GM21825 (cell line): ENCODE data around the gene SYNCRIP.
"Not testable (repeated sequence)": the region's sequence is repeated elsewhere in the genome, so short reads cannot be mapped to it uniquely, and the experiment has no call there.

Source experiments
- ATAC-seq: cut with Tn5 transposase; IDR thresholded peaks from one replicate; pipeline ENCODE4 v1.9.1; 2021; ENCODE audit warnings: mild to moderate bottlenecking, moderate library complexity; ENCODE audit not compliant: unreplicated experiment

SYNCRIP gene

DNA sequence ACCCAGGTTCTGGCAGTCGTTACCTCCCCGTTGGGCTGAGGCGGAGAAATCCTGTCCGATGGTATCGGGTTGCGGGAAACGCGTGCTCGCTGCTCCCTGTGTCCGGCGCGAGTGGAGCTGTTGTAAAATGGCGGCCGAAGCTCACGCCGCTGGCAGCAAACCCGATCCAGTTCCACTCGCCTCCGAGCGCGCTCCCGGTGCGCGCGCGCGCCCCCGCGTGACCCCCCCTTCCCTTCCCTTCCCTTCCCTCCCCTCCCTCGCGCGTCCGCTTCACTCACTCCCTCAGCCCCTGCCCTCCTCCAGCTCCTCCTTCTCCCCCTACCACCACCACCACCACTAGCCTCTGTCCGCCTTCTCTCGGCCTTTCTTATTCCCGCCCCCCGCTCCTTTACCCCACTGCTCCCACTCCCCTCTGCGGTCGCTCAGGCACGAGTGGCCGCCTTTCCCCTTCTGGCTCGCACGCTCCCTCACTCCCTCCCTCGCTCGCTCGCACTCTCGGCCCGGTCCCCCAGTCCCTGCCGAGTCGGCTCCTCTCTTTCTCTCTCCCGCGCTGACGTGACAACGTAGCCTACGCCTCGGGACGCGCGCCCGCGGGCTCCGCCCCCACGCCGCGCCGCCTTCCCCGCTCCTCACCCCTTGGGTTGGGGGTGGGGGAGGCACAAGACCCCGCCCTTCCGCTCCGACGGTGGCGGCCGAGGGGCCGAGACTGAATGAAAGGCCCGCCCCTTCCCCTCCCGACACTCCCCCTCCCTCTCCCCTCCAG lies at the start of gene SYNCRIP:
Gene SYNCRIP (minus strand): TSS at position 113 of the 763 bp plus-strand sequence. CDS start 1,447 bp downstream, outside the sequence.
- ATAC-seq, result peak; percentile 72

DNA sequence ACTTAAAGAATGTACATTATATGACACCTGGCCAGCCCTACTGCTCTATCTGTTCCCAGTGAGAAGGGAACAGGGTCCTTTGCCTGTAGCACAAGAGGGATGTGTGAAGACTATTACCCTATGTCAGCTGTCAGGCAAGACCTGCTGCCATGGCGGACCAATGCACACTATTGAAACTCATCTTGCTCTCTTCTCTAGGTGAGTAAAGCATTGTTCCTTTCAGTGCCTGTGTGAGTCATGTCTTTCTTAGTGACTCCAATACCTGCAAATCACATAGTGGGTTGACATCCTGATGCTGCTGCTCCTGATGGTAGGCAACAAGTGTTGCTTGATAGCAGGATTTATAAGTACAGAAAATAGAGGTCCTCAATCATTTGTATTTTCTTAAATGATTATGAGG lies 48.8 kb upstream of the SYNCRIP start:
- ATAC-seq, result no peak

DNA sequence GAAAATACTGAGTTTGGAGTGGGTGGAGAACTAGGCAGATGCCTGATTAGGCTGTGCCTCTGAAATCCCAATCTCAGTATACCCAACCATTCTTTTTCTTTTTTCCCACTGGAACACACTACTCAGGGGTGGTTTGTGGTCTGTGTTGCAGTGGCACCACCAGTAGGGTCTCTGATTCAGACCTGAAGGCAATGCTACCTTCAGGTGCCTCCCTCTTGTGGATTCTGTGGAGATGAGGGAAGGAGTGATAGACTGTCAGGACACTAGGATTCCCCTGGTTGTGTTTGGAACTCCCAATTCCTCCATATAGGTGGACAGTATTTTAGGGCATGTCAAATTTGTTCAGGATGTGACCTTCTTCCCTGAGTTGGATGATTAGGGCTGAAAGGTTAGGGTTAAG lies 47.4 kb upstream of the SYNCRIP start:
- ATAC-seq, result no peak

DNA sequence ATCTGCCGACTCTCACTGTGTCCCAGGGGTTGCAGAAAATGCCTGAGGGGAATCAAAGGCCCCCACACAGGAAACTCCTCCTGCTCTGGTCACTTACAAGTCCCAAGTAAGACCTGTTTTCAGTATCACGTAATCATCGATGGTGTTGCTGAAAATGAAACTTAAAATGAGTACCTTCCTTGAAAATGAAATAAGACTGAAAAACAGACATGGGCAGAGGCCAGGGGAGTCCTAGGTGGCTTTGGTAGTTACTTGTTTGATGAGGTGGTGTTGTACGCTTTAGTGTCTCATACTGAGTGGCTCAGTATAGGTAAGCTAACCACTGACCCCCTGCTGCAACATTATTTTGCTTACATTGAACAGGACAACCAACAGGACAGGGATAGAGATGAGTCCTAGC lies 43.0 kb upstream of the SYNCRIP start:
- peak; percentile 81 for ATAC-seq

DNA sequence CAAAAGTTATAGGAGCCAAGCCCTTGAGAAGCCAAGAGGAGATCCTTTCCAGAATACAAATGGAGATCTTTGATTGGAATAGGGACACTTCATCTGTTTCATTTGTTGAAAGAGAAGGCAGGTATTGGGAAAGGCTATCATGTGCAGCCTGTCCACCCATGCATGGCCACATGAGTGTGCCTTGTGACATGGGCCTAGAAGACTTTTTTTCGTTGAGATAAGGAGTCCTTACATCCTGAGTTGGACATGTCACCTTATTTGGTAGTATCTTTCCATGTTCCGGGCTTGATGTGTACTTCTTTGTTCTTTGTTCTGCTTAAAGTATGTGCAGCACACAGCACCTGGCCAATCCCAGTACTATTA lies 42.1 kb upstream of the SYNCRIP start:
- ATAC-seq, result no peak

DNA sequence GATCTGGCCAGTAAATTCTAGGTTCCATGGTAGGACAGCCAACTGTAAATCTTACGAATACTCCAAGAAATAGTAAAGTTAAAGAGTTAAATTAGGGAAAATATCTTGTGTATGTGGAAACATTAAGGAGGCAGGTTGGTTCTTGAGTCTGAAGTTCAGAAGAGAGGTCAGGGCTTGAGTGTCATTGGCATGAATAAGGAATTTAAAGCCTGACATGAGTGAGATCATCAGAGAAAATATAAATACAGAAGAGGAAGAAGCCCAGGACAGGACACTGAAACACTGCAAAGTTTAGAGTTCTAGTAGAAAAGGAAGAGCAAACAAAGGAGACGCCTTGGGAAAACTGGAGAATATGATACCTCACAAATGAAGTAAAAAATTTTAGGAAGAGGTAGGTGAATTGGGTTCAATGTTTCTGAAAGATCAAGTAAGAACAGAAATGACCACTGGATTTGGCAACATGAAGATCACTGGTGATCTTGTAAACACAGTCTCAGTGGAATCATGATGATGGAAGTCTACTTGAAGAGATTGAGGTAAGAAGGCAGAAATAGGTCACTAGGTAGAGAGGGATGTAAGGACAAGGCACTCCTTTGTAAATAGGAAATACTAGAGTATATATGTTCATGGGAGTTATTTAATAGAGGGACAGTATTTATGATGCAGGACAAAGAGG lies 41.6 kb upstream of the SYNCRIP start:
- no peak for ATAC-seq

DNA sequence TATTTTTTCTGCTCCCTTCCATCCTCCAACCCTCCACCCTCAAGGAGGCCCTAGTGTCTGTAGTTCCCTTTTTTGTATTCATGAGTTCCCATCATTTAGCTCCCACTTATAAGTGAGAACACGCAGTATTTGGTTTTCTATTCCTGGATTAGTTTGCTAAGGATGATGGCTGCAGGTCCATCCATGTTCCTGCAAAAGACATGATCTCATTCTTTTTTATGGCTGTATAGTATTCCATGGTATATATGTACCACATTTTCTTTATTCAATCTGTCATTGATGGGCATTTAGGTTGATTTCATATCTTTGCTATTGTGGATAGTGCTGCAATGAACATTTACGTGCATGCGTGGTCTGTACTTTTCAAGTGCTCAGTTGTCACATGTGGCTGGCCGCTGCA lies 39.2 kb upstream of the SYNCRIP start:
- not testable (repeated sequence) for ATAC-seq

DNA sequence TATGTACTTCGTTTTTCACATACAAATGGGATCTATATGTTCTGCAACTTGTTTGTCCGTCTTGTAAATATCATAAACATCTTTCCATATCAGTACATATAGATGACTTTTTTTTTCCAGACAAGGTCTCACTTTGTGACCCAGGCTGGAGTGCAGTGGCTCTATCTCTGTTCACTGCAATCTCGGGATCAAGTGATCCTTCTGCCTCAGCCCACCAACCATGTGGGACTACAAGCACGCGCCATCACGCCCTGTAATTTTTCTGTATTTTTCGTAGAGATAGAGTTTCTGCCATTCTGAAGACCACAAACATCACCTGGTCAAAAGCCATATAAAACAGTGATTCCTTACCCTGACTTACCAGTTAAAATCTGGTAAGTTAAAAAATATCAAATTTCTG lies 37.7 kb upstream of the SYNCRIP start:
- no peak for ATAC-seq

DNA sequence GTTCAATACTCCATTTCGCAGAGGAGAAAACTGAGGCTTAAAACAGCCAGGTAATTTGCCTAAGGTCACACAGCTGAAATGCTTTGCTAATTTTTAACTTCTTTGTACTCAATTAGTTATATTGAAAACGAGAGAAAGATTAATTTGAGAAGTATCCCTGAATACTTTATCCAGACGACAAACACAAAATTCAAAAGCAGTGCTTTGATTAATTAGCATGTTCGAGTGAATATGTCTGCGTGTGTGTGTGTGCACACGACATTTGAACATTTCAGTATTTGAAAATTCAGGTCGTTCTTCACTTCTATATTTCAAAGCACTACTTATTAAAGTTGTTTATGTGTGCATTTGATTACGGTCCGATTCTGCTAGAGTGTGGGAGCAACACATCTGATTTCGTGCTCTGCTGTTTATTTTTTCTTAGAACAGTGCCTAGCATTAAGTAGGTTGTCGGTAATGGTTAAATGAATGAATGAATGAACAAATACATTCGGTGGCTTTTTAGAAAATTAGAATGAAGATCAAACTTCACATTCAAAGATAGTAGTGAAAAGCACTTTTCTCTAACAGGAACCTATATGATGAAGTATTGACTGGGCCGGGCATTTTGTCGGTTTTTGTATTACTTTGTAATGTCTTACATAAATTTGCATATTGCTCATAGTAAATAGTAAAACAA lies 36.9 kb upstream of the SYNCRIP start:
- no peak for ATAC-seq

DNA sequence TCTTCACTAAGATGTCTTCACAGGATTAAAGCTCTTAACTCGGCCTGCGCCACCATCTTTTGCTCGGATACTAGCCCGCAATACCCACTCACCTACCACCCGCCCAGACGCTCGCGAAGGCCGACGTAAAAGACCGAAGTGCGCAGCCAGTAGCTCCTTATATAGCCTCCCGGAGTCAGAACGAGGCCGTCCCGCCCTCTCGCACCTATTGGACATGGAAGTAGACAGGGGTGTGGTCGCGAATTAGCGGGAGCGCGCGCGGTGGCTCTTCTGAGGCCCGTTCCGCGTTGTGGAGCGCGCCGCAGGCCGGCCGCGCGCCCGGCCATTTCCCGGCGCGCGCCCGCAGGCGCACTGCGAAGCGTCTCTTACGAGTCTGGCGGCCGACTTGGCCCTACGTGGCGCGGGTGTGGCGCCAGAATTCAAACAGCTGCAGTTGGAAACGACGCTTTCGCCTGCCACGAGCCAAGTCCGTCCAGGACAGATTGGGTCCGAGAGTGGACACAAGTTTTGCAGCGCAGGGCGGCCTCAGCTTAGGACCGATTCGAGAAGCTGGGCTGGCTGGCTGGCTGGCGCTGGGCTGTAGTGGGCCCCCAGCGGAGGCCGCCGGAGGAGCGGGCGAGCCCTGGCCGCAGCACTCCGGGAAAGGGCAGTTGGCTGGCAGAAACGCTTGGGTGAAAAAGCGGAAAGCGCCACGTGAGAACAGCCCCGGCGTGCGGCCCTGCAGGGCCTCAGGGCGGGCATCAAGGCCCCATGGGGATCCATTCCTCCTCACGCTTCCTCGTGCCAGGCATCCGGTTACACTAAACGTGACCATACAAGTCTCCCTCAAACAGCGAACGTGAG lies 36.1 kb upstream of the SYNCRIP start:
- peak; percentile 80 for ATAC-seq

DNA sequence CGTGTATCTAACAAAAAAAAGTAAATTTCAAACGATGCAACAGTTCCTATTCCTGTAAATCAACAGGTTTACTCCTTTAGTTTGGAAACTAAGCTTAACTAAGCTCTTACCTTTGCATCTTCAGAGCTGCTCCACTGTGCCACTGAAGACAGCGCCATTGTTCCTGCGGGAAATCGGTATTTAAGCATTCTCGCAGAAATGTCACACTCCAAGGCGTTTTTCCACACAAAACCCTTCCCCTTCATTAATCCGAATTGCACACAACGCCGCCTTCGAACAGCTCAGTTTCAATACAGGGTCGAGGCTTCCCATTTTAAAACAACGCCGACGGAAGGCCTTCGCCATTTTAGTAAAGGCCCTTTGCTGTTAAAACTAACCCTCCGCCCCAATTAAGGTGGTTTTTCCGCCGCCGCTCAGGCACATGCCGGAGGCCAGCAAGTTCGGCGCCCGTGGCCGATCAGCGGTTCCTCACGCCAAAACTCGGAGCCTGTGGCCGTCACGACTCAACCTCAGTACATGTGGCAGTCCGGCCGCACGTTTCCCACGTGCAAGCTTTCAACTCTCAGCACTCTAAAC lies 35.4 kb upstream of the SYNCRIP start:
- no peak for ATAC-seq

DNA sequence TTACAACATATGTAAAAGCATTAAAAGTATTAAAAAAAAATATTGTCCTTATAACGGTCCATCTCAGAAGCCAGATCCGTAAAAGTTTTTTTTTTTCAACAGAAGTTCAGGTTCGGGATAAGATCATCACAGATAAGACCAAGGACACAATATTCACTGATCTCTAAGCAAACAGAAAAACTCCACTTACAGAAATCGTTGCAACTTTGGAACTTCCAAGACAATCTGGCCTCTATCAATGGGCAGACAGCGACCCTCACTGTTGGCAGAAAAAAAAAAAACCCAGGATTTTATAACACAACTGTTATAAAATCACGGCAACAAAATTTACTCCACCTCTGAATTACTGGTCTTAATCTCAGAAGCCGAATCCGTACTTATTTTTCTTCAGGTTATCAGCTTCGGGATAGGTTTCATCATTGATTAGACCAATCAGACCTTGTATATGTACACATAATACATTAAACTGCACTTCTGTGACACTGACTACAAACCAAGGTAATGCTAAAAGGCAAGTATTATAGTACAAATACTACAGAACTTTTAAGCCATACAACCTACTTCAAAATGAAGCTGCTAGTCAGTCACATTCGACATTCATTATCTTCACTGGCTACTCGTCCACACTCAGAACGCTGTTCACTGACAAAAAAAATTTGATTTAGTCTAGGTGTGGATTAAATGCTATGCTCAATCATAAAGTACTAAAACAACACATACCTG lies 34.7 kb upstream of the SYNCRIP start:
- no peak for ATAC-seq

DNA sequence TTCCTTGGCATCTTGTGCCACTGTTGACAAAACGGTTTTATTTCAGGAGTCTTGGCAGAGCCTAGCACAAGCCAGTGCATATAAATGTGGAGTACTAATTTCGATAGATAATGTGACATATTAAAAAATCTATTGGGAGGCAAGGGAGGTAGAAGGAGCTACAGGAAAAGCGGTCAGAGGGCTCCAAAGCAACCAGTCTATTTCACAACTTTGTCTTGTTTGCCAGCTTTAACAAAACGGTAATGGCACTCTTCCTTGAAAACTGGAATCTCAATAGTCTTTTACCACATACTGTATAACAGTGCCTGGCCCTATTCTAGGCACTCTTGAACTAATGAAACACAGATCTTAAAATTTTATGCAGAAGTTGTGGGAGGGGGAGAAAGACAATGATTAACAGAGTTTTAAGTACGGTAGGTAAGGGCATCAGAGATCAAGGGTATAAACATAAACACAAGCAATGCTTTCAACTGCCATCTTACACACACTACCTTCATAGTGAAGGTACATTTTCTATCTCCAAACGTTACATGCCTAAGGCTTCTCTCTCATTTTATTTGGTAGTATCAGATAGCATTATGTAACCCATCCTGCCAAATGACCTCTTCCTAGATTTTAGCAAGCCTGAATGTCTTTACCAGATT lies 33.5 kb upstream of the SYNCRIP start:
- no peak for ATAC-seq

DNA sequence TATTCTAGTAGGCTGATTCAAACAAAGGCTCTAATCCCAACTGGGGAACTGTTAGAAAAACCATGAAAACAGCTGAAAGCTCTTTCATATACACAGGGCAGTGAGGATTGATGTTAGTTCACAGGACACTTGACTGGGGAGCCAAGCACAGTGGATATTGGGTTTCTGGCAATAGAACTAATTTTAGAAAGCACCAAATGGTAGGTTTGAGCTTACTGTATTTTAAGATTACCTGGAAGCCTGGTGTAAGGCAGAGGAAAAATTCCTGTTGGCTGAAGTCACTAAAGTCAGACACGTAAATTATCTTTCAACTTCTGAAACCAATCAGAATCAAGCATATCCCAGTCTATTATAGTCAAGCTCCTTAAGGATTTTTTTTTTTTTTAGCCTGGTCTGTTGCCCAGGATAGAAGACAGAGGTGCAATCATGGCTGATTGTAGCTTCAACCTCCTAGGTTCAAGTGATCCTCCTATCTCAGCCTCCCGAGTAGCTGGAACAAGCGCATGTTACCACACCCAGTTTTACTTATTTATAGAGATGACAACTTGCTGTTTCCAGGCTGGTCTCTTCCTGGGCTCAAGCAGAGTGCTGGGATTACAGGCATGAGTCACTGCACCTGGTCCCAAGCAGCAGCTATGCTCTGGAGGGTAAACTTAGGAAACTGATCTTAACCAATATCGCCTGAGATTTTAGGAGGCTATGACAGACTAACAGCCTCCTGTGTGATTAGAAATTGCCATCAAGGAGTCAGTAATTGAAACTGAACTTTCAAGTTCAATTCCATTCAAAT lies 32.5 kb upstream of the SYNCRIP start:
- no peak for ATAC-seq

DNA sequence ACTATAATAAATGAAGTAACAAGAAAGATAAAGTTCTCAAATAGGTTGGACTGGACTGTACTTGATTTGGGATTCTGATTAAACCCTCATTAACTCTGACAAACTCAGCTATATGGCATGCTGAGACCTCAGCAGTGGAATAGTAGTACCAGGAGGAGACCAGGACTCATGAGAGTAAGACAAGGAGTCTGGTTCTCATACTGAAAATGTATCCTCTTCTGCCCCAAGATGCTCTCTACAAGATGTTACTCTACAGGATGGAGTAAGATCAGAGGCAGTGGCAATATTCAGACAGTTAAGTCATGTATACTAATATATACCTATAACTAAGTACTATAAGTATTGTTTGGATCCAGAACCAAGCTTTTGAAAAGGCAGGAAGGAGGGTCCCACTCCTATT lies 31.9 kb upstream of the SYNCRIP start:
- ATAC-seq, result no peak

DNA sequence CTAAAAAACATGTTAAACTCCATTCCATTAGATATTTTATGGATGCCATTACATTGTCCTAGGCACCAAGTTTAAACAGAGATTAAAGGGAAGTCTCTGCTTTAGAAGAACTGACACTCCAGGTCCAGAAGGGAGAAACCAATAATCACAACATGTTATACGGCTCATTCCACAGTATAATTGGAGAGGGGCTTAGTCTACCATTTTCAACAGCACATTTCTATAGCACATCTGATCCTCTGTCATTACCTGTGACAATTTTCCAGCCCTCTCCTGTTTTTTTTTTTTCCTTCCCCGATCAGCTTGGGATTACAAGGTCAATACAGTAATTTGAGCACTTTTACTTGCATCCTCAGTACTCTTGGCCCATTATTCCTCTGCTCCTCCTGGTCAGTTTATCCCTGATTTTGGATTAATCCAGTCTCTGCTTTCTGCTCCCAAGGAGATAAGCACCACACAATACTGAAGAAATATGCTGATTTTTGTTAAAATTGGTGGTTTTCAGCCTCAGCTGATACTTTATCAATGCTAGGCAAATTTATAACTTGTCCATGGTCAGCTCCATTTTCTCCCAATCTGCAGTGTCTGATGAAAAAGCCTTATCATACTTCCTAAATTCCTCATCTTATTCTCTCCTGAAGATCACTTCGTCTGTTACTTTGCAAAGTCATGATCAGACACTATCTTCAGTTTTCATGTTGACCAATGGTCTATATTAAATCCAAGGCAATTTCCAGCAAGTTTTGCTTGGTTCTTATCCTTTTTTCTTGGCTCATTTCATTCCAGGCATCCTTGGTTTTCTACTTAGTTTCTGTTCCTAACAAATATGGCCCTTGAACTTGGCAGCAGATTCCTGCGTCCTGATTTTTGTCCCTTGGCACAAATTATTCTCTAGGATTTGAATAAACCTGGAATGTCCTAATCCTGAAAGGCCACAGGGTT lies 30.8 kb upstream of the SYNCRIP start:
- ATAC-seq, result no peak

DNA sequence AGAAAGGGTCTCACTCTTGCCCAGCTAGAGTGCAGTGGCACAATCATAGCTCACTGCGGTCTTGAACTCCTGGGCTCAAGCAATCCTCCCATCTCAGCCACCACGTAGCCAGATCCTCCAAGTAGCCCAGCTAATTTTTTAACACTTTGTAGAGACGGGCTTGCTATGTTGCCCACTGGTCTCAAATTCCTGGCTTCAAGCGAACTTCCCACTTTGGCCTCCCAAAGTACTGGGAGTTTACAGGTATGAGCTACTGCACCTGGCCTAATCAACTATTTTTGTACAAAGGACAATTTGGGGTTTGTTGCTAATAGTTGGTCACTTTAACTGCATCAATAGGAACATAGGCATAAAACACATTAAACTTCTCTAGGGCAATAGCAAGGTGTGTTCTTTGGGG lies 29.9 kb upstream of the SYNCRIP start:
- no peak for ATAC-seq

DNA sequence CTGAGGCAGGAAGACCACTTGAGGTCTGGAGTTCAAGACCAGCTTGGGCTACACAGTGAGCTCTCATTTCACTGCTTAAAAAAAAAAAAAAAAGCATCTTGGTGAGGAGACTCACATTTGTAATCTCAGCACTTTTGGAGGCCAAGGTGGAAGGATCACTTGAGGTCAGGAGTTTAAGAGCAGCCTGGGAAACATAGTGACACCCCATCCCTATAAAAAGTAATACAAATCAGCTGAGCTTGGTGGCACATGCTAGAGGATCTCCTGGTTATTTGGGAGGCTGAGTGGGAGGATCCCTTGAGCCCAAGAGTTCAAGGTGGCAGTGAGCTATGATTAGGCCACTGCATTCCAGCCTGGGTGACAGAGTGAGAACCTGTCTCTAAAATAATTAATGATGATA lies 29.4 kb upstream of the SYNCRIP start:
- no peak for ATAC-seq
